Measurements from ENCODE around the gene ITGA11.

ITGA11 gene

DNA sequence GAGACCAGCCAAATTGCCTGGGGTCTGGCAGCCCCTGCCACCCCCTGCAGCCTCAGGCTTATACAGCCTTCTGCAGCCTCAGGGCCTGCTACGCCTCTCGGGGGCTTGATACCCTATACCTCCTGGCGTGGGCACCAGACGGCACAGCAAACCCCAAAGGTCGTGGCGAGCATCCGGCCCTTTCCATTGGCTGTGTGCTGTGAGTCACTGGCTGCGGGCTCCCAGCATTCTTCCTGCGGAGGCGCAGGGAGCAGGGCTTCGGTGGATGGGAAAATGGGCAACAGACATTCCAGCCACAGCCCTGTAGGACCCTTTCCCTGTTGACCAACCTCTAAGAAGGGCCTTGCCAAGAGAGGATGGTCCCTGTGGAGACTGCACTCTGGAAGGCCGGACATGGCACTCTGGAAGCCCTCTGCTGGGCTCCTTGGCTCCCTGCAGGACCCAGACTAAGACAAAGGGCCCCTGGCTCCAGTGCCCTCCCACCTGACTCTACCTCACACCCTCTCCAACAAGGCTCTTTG, 59.6 kb downstream of the ITGA11 start:
- no peak for DNase-seq

DNA sequence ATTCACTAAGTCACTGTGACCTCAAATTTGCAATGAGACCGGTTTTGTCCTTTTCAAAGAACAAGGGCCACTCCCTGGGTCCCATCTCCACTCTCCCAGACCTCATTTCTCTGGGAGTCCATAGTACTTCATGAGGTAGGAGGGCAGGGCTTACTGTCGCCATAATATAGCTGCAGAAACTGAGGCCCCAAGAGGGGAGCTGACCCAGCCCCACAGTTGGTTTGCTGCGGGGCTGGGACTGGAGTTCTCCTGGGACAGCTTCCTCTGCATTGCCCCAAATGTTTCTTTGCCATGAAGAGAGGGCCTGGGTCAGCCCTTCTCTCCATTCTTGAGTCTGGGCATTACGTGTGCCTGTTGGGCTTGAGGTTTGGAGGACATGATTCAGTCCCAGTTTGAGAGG, 60.1 kb downstream of the ITGA11 start:
- no peak for DNase-seq

DNA sequence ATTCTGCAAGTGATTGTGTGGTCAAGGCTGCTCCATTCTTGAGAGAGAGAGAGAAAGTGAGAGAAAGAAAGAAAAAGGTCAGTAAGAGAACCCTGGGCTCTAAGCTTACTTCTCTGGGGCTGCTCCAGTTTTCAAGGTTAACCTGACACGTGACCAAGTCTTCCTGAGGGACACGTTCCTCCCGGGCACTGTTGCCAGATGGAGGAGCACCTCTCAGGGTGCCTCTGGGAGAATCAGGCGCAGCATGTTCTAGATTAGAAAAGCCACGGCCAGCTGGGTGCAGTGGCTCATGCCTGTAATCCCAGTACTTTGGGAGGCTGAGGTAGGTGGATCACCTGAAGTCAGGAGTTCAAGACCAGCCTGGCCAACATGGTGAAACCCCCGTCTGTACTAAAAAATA, 60.8 kb downstream of the ITGA11 start:
- no peak for DNase-seq

DNA sequence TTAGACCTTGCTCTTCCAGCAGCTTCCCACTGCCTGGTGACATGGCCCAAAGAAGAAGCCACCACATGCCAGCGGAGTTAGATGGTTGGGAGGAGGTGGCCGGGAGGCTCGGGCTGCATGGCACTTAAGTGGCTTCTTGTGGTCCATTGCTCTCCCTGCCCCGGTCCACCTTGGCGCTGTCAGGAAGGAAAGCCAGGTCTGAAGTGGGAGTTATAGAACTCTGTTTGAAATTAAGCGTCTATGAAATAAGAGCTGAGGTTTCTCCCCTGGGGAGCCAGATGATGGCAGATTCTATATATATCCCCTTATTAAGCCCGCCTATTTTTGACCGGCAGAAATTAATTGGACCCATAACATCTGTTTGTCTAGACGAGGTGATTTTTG, 61.2 kb downstream of the ITGA11 start:
- DNase-seq = no peak

DNA sequence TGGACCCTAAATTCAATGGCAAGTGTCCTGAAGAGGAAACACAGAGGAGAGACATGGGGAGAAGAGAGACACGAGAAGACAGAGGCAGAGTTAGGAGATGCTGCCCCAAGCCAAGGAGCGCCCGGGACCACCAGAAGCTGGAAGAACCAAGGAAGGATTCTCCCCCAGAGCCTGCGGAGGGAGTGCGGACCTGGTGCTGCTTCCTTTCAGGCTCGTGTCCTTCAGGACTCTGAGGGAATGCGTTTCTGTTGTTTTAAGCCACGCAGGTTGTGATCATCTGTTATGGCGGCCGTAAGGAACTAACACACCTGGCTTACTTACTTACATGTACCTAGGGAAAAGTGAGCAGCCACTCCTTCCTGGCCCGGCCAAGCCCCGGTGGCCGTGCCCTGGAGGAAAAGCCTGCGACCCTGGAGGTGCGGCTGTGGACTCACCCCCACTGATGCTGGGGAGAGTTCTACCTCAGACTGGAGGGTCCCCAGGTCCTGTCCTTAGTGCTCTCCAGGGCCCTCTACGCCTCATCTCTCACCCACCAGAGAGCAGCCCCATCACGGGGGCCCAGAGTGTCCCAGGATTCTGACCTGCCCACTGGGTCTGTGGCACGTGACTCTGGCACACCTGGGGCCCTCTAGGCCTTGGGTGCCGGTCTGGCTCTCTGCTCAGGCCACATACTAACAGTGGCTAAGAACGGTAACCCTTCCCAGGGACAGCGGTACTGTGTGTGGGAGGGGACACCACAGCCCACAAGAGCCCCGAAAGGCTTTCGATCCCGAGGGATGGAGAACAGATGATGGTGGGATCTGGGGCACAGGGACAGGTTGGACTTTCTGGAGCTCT, 61.8 kb downstream of the ITGA11 start:
- DNase-seq = no peak

DNA sequence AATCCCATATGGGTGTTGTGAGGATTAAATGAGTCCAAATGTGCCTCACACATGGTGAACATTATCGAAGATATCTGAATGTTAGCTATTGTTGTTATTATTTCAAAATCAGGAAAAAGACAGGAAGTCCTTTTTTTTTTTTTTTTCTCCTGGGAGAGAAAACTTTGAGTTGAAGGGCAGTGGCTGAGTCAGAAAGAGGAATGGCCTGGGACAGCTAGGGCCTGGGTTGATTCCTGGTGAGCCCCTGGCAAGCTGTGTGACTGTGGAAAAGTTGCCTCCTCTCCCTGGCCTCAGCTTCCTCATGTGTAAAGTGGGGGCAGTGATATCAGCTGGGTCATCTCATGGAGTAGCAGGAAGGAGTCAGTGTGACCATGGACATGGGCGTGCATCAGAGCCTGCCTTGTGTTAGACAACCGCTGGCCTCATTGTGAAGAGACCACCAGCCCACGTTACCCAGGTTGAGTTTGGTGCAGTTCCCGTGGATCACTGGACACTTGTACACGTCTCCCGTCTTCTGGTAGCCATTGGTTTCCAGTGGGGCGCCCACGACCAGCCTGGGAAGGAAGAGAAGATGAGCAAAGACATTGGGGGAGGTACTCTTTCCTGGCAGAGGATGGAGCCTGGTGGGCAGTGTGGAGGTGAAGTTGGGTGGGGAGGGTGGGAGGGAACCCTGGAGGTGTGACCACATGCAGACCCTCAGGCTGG, 63.1 kb downstream of the ITGA11 start:
- no peak for DNase-seq

DNA sequence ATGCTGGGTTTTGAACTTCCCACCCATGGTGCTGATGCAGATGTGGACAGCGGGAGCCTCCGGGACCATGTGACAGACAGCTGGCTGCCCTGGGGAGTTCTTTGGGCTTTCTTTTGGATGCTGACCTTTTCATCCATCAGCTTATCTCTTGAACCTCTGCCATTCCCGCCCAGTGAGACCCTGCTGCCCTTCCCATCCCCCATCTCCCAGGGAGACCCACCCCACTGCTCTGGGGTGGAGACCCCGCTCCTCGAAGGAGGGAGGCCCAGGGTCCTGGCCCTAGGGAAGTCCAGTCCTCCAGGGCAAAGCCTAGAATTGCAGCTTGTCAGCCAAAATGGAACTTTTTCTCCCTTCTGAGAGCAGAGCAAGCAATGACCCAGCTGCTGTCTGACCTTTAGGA, 64.0 kb downstream of the ITGA11 start:
- no peak for DNase-seq

DNA sequence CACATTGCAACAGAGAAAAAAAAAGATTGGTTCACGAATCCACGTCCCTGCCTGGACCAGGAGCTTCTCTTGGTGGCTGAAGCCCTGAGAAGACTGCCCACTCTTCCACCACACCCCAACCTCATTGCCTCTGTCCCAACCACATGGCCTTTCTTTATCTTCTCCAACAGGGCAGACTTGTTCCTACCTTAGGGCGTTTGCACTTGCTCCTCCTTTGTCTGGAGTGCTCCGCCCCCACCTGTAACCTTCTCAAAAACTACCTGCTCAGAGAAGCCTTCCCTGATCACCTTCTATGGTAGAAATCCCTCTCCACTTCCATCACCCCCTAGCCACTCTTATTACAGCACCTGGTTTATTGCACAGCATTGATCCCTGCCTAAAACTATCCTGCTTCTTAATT, 64.7 kb downstream of the ITGA11 start:
- no peak for DNase-seq

DNA sequence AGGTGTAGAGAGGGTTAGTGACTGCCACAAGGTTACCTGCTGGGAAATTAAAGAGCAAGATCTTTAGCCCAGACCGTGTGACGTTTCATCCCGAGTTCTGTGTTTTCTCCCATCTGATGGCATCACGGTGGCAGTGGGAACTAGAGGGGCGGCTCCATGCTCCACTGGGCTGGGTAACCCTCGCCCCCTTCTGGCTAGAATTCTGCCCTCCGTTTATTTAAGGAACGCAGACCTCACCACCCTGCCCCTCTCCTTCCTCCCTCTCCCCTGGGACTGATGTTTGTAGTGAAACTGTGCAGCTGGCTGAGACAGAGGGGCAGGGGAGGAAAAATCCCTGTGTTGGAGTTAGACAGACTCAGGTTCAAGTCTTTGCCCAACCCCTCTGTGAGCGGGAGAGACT, 65.6 kb downstream of the ITGA11 start:
- no peak for DNase-seq

DNA sequence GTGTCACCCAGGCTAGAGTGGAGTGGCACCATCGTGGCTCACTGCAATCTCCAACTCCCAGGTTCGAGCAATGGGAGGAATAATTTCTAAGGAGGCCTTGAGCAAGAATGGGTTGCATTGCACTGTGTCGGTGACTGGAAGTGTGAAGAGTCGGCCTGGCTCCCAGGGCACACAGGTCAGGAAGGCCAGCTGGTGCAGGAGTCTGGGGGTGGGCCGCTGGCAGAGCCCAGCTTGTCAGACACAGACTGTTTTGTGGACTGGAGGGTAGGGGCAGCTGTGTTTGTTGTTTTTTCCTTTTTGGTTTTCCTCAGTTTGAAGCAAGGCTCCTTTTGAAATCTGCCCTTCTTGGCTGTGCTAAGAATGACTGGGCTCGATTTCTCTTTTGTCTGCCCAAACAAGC, 66.2 kb downstream of the ITGA11 start:
- DNase-seq = no peak

DNA sequence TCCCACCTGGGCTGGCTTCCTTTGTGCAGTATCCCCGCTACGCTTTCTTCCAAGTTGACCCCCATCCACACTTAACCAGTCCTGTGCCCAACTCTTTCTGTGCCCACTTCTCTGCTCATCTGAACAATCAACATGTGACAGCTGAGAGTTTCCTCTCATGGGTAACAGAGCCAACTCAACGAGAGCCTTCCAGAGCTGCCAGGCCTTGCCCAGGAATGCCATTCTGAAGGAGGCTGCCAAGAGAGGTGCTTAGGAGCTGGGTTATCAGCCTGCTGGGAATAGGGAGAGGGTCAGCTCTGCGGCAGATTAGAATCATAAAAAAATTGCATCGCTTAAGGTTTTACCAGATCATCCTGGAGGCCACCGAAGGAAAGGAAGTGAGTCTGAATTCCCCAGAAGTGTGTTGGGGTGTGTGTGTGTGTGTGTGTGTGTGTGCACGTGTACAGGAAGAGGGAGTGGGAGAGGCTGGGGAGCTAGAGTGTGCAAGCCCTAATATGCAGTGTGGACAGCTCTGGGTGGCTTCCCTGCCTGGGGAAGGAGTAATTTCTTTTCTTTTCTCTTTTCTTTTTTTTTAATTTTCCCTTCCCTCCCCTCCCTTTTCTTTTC, 66.7 kb downstream of the ITGA11 start:
- DNase-seq = no peak

DNA sequence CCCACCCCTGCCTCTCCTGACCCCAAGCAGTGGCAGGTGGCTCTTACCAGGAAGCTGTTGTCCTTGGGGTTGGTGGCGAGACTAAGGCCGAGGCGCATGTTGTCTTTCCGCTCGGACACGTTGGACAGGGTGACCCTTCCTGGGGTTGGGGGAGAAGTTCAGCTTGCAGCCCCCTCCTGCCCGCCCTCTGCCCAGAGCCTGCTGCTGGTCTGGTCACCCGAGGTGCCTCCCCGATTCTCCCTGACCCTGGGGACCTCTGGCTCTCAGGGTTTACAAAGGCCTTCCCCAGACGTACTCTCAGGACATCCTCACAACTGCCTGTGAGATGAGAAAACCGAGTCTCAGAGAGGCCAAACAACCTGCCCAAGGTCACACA, 67.3 kb downstream of the ITGA11 start:
- DNase-seq = no peak

DNA sequence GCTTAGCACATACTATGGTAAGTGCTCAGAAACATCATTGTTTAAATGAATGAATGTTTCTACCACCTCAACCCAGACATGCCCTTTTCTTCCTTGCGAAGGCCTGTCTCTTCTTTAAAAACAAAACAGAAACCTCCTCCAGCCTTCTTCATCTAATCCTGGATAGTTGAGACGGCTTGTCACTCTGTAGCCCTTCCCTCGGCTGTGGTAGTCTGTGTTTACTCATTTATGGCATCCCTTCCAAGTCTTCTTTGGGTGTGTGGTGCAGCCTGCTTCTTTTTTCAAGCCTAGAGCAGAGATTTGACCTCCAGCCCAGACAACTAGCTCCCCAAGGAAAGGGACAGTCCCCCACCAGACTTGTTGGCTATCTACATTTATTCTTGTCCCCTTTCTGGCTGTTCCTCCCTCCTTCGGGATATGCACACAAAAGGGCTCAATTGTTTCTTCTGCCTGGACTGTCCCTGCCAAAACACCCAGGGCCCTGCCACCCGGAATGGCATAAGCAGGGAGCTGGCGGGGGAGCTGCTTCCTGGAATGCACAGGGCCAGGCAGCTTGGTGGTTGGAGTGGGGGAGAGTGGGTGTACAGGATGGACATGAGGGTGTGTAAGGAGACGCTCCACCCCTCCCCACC, 67.8 kb downstream of the ITGA11 start:
- no peak for DNase-seq

DNA sequence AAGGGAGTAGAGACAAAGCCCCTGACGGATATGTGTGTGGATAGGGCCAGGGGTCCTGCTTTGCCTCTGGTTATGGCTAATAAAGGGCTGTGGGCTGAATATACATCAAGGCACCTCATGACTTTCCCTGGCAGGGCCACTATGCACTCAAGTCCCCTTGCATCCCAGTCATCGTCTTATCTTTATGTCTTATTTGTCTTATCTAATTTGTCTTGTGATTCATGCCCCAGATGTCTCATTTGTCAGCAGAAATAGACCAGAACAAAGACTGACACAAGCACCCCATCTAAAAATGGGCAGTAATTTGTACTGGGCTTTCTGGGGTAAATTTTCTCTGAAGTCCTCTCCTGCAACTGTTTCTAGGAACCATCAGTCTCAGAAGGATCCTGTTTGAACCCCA, 68.6 kb downstream of the ITGA11 start:
- DNase-seq = no peak

DNA sequence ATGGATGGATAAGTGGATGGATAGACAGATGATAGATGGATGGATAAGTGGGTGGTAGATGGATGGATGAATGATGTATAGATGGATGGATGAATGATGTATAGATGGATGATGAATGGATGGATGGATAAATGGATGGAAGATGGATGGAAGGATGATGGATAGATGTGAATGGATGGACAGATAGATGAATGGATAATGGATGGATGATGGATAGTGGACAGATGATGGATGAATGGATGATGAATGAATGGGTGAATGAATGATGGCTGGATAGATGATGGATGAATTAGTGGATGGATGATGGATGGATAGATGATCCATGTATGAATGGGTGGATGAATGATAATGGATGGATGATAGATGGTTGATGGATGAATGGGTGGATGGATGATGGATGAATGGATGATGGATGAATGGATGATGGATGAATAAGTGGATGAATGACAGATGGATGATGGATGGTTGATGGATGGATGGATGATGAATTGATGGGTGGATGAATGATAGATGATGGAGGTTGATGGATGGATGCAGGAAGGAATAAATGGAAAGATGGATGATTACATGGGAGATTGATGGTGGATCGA, 69.3 kb downstream of the ITGA11 start:
- DNase-seq = no peak

DNA sequence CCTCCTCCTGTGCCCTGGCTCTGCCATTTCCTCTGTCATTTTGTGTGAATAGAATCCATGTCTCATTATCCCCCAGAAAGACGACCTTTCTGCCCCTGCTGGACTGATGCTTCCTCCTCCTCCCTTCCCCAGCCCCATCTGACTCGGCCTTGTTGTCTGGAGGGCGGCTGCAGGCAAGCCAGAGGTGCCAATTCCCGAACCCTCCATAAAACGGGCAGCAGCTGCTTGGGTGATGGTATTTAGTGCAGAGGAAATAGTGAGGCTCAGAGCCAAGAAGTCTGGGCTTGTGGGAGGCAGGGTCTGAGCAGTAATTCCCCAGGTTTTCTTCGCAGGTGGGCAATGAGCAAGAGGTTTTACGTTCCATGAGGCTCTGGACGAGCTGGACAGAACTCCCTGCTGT, 71.2 kb downstream of the ITGA11 start:
- no peak for DNase-seq

DNA sequence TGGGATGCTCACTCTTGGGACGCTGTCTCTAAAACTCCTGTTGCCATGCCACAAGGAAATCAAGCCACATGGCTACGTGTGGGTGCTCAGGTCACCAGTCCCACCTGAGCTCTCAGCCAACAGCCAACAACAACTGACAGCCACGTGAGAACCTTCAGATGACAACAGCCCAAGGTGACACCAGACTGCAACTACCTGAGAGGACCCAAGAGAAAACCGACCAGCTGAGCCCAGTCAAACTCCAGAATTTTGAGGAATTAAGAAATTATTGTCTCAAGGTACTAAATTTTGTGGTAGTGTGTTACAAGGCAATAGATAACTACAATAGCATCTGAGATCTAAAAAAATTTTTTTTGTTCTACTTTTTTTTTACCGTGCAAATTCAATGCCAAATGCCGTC, 75.2 kb downstream of the ITGA11 start:
- DNase-seq = no peak

DNA sequence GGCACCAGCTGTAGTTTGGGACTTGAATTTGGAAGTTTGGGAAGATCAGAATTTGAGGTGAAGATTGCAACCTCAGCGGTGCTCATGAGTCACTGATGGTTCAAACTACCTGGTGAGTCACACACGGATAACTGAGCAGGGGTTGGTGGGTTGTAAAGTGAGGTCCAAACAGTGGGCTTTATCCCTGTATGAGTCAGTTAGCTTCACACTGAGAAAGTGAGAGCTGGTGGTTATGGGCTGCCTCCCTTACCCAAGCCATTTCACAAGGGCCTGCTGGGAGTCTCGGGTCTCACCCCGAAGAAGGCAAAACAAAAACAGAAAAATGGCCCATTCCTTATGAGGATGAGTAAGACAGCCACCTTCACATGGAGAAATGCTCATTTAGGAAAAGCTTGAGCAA, 77.0 kb downstream of the ITGA11 start:
- DNase-seq = no peak

DNA sequence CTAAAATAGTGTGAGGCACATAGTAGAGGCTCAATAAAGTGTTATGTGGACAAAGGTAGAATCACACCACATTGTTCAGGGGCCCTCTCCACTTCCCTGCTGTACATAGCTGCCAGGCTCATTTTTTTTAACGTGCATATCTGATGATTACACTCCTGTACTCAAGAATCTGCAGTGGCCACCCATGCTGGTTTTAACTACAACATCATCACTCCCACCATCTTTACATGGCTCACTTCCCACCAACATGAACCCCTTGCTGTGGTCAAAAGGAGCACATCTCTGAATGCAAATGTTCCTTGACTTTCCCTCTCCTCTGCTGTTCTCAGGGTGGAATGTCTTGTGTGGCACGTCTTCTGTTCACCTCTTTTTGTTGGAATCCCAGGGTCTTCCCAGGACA, 77.7 kb downstream of the ITGA11 start:
- DNase-seq = no peak

DNA sequence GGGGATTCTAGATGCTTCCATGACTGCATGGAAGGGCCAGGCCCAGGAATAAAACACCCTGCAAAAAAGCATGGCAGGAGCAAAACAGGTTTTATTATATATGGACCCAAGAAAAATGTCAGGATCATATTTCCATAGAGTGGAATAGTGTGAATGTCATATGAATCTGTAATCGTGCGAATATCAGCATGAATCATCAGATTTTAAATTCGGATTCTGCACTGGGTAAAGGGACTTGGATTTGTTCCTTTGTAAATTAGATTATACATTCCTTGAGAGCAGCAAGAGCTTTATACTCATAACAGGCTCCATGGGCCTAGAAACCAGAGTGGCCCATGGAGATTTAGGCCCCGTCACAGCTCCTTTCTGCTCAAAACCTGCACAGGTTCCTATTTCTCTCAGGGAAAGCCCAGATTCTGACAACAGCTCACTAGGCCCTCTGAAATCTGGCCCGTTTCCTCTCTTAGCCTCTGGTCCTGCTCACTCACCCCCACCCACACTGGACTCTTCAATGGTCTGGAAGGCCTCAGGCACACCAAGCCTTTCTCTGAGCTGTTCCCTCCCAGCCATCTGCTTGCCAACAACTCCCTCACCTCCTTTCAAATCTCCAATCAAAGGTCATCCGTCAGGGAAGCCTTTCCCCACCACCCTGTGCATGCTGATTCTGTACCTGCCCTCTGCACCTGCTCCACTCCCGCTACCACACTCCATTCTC, 78.4 kb downstream of the ITGA11 start:
- DNase-seq = no peak

DNA sequence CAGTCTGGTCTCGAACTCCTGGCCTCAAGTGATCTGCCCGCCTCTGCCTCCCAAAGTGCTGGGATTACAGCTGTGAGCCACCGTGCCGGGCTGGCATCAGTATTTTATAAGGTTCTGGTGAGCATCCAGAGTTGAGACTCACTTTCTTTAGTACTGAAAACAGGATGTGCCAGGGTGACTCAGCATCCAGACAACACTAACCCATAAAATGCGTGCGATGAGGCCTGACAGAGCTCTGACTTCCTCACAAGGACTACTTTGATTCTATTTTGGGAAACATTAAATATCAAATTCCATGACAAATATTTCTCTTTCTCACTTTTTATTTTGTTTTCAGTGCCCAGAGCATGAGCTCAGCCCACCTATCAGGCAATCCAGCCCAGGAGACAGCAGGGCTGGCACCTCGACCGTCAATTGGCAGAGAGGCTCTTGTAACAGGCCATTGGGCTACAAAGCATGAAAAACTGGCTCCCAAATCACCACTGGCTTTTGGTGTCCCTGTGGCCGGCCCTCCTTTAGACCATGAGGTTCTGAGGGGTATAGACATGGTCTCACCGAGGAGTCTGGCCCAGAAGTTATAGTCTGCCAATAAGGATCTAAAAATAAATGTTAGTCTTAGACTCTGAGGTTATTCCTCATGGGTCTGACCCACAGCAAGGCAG, 79.4 kb downstream of the ITGA11 start:
- DNase-seq = no peak

DNA sequence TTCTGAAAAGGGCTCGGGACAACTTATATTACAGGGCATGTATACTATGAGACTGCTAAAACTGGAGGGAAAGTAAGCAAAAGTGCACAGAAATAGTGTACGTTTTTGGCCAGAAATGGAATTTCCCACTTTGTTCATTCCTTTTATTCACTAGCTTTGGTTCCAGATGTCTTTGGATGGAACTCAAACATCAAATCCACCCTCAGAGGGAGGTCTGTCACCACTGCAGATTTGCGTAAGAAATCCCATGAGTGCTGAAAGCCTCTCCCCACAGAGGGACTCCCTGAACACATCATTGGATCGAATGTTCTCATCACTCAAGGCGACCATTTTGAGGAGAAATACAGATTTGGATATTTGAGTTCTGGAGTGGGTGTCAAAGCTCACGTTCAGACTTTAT, 82.8 kb downstream of the ITGA11 start:
- DNase-seq = no peak
